Activated T-helper 1 cell treated with anti-CD3 and anti-CD28 coated beads, Interleukin-2, amount 50 U/mL, for 16 hours (primary cell): ENCODE results near the gene ARR3.
"Not testable (repeated sequence)": the region's sequence is repeated elsewhere in the genome, so short reads cannot be mapped to it uniquely, and the experiment has no call there.

ENCODE experiments used
- DNase-seq, 2 donors: peaks; one replicate each; pipeline ENCODE4 v3.0.0-alpha.2; 2020; ENCODE audit warnings: low read depth in 1 of 2, low spot score in 1 of 2

ARR3 gene

GRCh38 chrX:70279081-70279480 is 10.9 kb downstream of the ARR3 start:
- no peak for DNase-seq

GRCh38 chrX:70280573-70280972 is 12.4 kb downstream of the ARR3 start:
- no peak for DNase-seq

- no peak for DNase-seq
These were observed 13.8 kb downstream of the ARR3 start, which contains the start of gene RAB41 for GRCh38 chrX:70281951-70282350. Gene RAB41, plus strand, starts transcription at chrX:70282172. Its CDS starts 46 bp downstream, at chrX:70282218.

- DNase-seq: no peak
These were observed 21.1 kb downstream of the ARR3 start for GRCh38 chrX:70289168-70289792.

GRCh38 chrX:70289793-70290770 is 21.9 kb downstream of the ARR3 start, which contains the start of the genes KIF4A and PDZD11:
Gene KIF4A, plus strand, starts transcription at chrX:70290104. Its CDS starts 355 bp downstream, at chrX:70290459.
Gene PDZD11, minus strand, starts transcription at chrX:70289927. Its CDS starts 586 bp downstream, at chrX:70289341.
- DNase-seq: peak; percentile 44 to 60

GRCh38 chrX:70292788-70293187 is 24.7 kb downstream of the ARR3 start:
- no peak for DNase-seq

- no peak for DNase-seq
These were observed 25.5 kb downstream of the ARR3 start for GRCh38 chrX:70293621-70294020.

GRCh38 chrX:70301716-70302115 is 33.6 kb downstream of the ARR3 start:
- no peak for DNase-seq

- no peak for DNase-seq
These were observed 45.4 kb downstream of the ARR3 start for GRCh38 chrX:70313503-70313902.

- DNase-seq: no peak
These were observed 54.6 kb downstream of the ARR3 start for GRCh38 chrX:70322784-70323183.

GRCh38 chrX:70323628-70324027 is 55.5 kb downstream of the ARR3 start:
- DNase-seq: not testable (repeated sequence)

GRCh38 chrX:70324326-70324725 is 56.2 kb downstream of the ARR3 start:
- no peak for DNase-seq

GRCh38 chrX:70331161-70331560 is 63.0 kb downstream of the ARR3 start:
- no peak for DNase-seq
